ENCODE results near the gene CLEC2L. TPM values are rescaled to one million over a fixed set of nuclear protein-coding genes. Genes with fewer than 3 reads are reported as not detected.

CLEC2L gene
- total and polyA plus RNA-seq, 2 experiments from 2014 or later = 0.26 to 0.27 TPM

GRCh38 chr7:139492293-139492692, 31.2 kb upstream of the CLEC2L start:
- Histone ChIP-seq H3K27ac (no peak overlapping the region), H3K4me3 (no peak overlapping the region), H3K9me3 (ENCODE audit: low read depth) (no peaks in the 10 kb centered on the region), H3K27me3 (peaks cover 29% of the 10 kb centered on the region), H3K36me3 (no peaks in the 10 kb centered on the region), H3K4me1 (ENCODE audit: low read depth) (peaks cover 8% of the 10 kb centered on the region)
- DNase-seq (ENCODE audit: low read depth in 1 of 2, low spot score in 1 of 2) = no peak
- TF ChIP-seq CTCF (IDR thresholded peaks at IDR 0.05; ENCODE audit: low read depth, low read length) = no peak

GRCh38 chr7:139494835-139495579, 28.5 kb upstream of the CLEC2L start:
- no peak overlapping the region for H3K4me3 ChIP-seq
- peaks cover 14% of the 10 kb centered on the region for H3K27me3 ChIP-seq
- no peaks in the 10 kb centered on the region for H3K9me3 ChIP-seq (ENCODE audit: low read depth)
- no peak for TF ChIP-seq CTCF (IDR thresholded peaks at IDR 0.05; ENCODE audit: low read depth, low read length)
- no peak overlapping the region for H3K27ac ChIP-seq
- peaks cover 8% of the 10 kb centered on the region for H3K4me1 ChIP-seq (ENCODE audit: low read depth)
- DNase-seq (ENCODE audit: low read depth in 1 of 2, low spot score in 1 of 2) = no peak
- no peaks in the 10 kb centered on the region for H3K36me3 ChIP-seq

GRCh38 chr7:139495580-139496125, 27.8 kb upstream of the CLEC2L start:
- Histone ChIP-seq H3K4me1 (ENCODE audit: low read depth) (peaks cover 8% of the 10 kb centered on the region), H3K27me3 (peaks cover 12% of the 10 kb centered on the region), H3K9me3 (ENCODE audit: low read depth) (no peaks in the 10 kb centered on the region), H3K27ac (no peak overlapping the region), H3K36me3 (no peaks in the 10 kb centered on the region), H3K4me3 (no peak overlapping the region)
- no peak for DNase-seq (ENCODE audit: low read depth in 1 of 2, low spot score in 1 of 2)
- no peak for TF ChIP-seq CTCF (IDR thresholded peaks at IDR 0.05; ENCODE audit: low read depth, low read length)

GRCh38 chr7:139496528-139496927, 27.0 kb upstream of the CLEC2L start:
- H3K27me3 ChIP-seq = peaks cover 12% of the 10 kb centered on the region
- H3K4me1 ChIP-seq (ENCODE audit: low read depth) = peaks cover 8% of the 10 kb centered on the region
- H3K36me3 ChIP-seq = no peaks in the 10 kb centered on the region
- H3K4me3 ChIP-seq = no peak overlapping the region
- no peak for TF ChIP-seq CTCF (IDR thresholded peaks at IDR 0.05; ENCODE audit: low read depth, low read length)
- H3K9me3 ChIP-seq (ENCODE audit: low read depth) = no peaks in the 10 kb centered on the region
- DNase-seq (ENCODE audit: low read depth in 1 of 2, low spot score in 1 of 2) = no peak
- H3K27ac ChIP-seq = no peak overlapping the region

- H3K27me3 ChIP-seq = peaks cover 12% of the 10 kb centered on the region
- no peaks in the 10 kb centered on the region for H3K9me3 ChIP-seq (ENCODE audit: low read depth)
- H3K4me3 ChIP-seq = no peak overlapping the region
- no peaks in the 10 kb centered on the region for H3K36me3 ChIP-seq
- no peaks in the 10 kb centered on the region for H3K4me1 ChIP-seq (ENCODE audit: low read depth)
- no peak overlapping the region for H3K27ac ChIP-seq
- no peak for TF ChIP-seq CTCF (IDR thresholded peaks at IDR 0.05; ENCODE audit: low read depth, low read length)
- no peak for DNase-seq (ENCODE audit: low read depth in 1 of 2, low spot score in 1 of 2)
Observed at GRCh38 chr7:139500770-139501138, 22.7 kb upstream of the CLEC2L start.
